Central memory CD4-positive, alpha-beta T cell (primary cell): ENCODE results near the gene SKAP2.

ENCODE experiments used
- DNase-seq: peaks from one replicate; pipeline ENCODE4 v3.0.0; 2022

Gene SKAP2

GRCh38 chr7:26691886-26692285 lies 172.5 kb downstream of the SKAP2 start:
- DNase-seq, result no peak

GRCh38 chr7:26691406-26691805 lies 173.0 kb downstream of the SKAP2 start:
- no peak for DNase-seq

DNA sequence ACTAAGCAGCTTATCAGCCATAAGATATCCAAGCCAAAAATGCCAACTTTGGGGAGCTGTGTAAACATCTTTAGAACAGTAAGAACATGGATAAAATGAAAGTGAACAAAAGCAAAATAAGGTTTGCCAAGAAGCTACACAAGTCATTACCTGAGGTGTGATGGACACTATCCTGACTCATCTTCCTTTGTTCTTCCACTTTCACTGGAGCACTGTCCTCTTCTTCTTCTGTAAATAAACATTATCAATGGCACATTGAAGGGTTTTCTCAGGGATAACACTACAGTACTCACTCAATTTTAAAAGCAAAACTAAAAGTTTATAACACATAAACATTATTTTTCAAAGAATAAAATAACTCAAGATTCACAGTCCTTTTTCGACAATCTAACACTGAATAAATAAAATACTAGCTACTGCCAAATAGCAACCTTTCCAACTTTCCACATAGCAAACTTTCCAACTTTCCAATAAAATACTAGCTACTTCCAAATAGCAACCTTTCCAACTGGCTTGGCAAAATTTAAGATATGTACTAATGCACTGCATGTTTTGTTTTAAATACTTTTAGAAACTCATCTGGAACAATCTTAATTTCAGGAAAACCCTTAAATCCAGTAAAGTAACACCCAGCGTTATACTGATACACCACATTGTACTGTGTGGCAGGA lies 174.1 kb downstream of the SKAP2 start:
- no peak for DNase-seq

DNA sequence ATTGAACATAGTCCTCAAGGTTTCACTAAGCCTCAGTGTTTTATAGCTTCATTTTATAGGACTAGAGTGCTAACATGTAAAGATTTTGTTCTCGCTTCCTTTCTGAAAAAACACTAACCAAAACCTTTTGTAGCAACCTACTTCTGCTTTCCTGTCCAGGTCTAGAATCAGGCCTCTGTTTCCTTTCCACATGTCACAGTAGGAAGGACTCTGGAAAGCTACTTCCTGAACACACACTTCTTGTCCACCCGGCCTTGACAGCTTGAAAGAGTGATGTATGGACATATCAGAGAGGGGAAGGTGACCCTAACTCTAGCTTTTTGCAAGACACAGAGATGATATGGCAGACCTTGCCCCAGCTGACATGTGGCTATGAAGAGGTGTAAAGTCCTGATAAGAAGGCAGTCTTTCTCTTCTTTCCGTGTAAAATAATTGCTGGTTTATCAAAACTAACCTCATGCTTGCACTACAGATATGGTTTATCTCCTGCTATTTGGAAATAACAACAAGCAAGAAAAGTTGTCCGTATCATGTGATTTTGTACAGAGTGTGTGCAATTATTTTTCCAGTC lies 175.4 kb downstream of the SKAP2 start:
- DNase-seq, result no peak

- DNase-seq, result no peak
These were observed 176.0 kb downstream of the SKAP2 start for GRCh38 chr7:26688388-26688787.

- DNase-seq, result no peak
These were observed 177.4 kb downstream of the SKAP2 start for GRCh38 chr7:26687032-26687431.

GRCh38 chr7:26686448-26686981 lies 177.9 kb downstream of the SKAP2 start:
- DNase-seq, result peak; percentile 15

- DNase-seq, result no peak
These were observed 178.8 kb downstream of the SKAP2 start for GRCh38 chr7:26685606-26686005.

DNA sequence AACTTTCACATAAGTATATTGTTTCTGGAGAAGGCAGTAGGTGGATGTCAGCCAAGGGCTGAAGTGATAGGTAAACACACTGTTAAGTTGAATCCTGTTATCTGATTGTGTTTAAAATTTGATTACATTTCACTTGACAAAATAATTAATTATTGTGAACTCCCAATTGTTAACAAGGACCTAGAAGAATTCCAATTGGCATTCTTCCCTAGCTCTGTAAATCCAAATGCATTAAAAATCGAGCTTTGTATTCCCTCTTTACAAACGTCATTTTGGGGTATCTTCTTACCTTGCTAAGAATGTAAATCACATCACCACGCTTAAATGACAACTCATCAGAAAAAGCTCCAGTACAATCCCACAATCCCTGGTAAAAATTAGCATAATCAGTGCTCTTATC lies 179.9 kb downstream of the SKAP2 start:
- no peak for DNase-seq

DNA sequence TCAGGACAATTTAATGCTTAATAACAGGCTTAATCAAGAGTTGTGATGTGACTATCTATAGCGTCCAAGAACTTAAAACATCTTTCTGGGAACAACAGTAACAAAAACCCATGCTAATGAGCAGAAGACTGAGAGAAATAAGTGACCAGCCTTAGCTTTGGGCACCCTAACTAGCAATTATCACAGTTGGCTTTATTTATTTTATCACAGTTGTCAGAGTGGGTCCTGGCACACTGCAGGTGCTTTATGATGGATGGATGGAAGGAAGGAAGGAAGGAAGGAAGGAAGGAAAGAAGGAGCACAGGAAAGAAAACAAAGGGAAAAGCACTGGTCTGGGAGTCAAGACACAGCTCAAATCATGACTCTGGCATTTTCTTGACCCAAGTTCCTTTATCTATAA lies 181.1 kb downstream of the SKAP2 start:
- no peak for DNase-seq

- DNase-seq, result peak; percentile 17
These were observed 182.5 kb downstream of the SKAP2 start for GRCh38 chr7:26681819-26682418.

GRCh38 chr7:26680587-26680986 lies 183.8 kb downstream of the SKAP2 start:
- no peak for DNase-seq

GRCh38 chr7:26675143-26675887 lies 189.1 kb downstream of the SKAP2 start:
- DNase-seq, result no peak

DNA sequence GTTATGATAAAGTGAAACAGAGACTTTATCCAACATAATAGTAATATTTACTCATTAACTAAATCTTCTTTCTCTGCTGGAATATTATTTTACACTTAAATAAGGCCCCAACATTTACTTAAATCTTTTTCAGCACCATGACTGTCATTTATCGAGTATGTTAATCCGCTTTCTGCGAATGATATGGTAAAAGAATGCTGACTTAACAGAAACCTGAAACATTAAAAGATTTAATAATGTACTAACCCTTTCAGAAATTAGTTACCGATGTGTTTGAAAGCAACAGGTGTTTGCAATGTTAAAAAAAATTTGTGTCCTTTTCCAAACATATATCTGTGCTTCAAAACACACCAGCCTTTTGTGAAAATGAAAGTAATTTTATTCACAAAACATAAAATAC lies 190.5 kb downstream of the SKAP2 start:
- DNase-seq, result no peak

- DNase-seq, result no peak
These were observed 191.1 kb downstream of the SKAP2 start for GRCh38 chr7:26673271-26673670.

DNA sequence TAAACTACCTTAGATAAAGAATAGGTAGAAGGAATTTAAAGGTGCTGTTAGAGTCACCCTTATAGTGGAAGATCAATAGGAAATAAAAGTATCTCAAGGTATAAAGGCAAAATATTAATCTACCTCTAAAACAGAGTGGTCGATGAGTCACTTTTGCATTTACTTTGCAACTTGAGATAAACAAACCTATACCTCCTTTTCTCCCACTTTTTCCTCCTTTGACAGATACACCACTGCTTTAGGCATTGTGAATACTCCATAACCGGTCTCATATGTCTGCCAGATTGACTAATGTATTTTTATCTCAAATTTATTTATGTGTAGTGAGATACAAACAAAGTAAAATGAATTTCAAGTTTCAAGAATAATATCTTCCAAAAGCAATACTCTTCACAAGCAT lies 193.5 kb downstream of the SKAP2 start:
- no peak for DNase-seq

DNA sequence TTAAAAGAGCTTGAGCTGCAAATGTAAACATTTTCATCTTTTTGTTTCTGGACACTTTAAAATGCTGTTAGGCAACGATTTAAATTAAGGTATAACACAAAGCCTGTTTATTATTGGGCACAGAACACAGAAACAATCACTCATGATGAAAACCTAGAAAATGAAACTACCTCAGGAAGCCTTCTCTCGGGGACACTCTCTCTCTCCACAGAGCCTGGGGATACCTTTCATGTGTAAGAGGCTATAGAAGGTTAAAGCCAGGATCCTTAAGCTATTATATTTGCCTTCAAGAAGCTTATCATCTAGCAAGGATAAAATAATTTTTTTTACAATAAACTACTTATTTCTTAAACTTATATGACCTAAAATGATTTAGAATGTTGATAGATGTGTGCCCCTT lies 194.1 kb downstream of the SKAP2 start:
- DNase-seq, result no peak

DNA sequence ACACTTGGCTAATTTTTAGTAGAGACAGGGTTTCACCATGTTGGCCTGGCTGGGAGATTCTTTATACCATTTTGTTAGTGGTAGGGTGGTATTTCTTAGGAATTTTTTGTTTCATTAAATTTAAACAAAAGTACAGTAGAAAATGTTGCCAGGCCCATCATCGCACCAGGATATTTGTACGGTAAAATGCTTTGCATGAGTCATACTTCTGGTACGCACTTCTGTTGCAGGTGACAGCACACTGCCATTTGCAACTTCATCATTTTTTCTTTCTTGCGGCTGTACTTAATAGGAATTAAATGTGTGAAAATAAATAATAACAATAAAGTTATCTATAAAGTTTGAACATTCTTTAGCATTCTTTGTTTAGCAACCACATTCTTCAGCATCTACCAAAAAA lies 195.6 kb downstream of the SKAP2 start:
- DNase-seq, result no peak

GRCh38 chr7:26667514-26668133 lies 196.8 kb downstream of the SKAP2 start:
- peak; percentile 51 for DNase-seq

DNA sequence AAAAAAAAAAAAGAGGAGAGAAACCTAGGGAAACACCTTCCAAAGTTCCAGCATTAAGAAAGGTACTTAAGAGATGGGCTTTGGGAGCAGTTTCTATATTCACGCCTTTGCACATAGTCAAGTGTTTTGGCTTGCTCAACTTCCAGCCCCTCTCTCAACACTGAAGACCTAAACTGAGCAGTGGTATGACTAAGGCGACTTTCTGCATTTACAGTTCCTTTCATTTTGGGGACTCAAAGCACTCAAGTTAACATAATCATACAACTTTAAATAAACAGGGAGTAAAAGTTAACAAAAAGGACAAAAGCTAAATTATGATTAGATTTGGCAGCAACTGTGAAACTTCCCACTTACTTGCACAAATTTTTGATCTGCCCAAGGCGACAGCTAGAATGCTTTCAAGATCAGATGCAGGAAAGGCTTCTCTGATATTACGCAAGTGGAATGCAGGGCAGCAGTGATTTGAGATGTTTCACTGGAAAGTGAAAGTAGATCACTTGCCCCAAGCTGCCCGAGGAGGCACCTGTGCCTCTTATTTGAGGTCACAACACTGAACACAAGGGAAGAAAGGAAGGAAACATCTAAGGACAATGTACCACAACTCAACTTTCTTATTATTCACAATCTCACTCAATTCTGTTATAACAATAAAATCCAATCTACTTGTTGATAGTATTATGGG lies 199.5 kb downstream of the SKAP2 start:
- DNase-seq, result peak; percentile 34

- DNase-seq, result no peak
These were observed 200.1 kb downstream of the SKAP2 start for GRCh38 chr7:26664274-26664673.

DNA sequence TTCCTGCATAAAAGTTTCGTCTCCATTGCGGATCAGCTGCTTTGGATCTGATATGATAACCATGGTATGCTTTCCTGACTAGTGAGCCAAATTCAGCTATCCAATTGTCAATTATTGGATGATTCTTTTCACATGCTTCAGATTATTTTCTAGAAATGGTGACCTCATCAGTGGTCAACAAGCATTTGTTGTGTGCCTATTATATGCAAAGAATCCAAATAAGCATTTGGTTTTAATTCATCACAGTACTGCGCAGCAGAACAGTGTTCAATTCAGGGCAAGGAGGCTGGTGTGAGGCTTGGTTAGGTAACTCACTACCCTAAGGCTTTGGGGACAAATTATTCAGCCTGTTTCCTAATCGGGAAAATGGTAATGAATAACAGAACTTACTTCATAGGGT lies 200.5 kb downstream of the SKAP2 start:
- DNase-seq, result no peak

GRCh38 chr7:26662646-26663045 lies 201.7 kb downstream of the SKAP2 start:
- no peak for DNase-seq
